IMR-90 (cell line): ENCODE data around the gene EIF3K. TPM values are rescaled to one million over a fixed set of nuclear protein-coding genes. Genes with fewer than 3 reads are reported as not detected.
A peak's percentile ranks its signal among the peaks of the same experiment; 100 is the strongest.

Source experiments
- BHLHE40 ChIP-seq: fragments of 150-350 bp; IDR thresholded peaks from 2 replicates; pipeline ENCODE4 v1.6.1; 2016; ENCODE audit warnings: mild to moderate bottlenecking, low read depth, low read length
- CEBPB ChIP-seq: IDR thresholded peaks from 2 replicates; pipeline ENCODE4 v1.6.1; 2012; ENCODE audit warnings: low read depth, low read length, improper control_type of control experiment
- FOS ChIP-seq: fragments of 150-350 bp; IDR thresholded peaks from 2 replicates; pipeline ENCODE4 v1.6.1; 2016; ENCODE audit warnings: low read depth, low read length
- NFE2L2 ChIP-seq: fragments of 150-350 bp; IDR thresholded peaks from 2 replicates; pipeline ENCODE4 v1.6.1; 2016; ENCODE audit warnings: low read depth, mild to moderate bottlenecking, low read length
- POLR2A ChIP-seq: IDR thresholded peaks from 2 replicates; pipeline ENCODE4 v1.6.1; 2012; ENCODE audit warnings: mild to moderate bottlenecking, low read depth, low read length
- RFX5 ChIP-seq: IDR thresholded peaks from 2 replicates; pipeline ENCODE4 v1.8.0; 2012; ENCODE audit warnings: low read depth, mild to moderate bottlenecking, low read length, moderate library complexity
- SMC3 ChIP-seq: fragments of 150-350 bp; IDR thresholded peaks from 2 replicates; pipeline ENCODE4 v1.6.1; 2016; ENCODE audit warnings: low read depth, mild to moderate bottlenecking, antibody characterized with exemption, low read length, moderate library complexity
- polyA plus RNA-seq, 3 experiments: library from polyadenylated mRNA; depleted of rRNA; stranded (reverse); fragments of >200 nt; gene quantifications; 2 replicates each; pipeline ENCODE4 v1.2.3, GENCODE V29; 2012; ENCODE audit warnings: low replicate concordance in 1 of 3
- total RNA-seq: library from RNA; depleted of rRNA; stranded (reverse); fragments of >200 nt; gene quantifications from 2 replicates; pipeline ENCODE4 v1.2.3, GENCODE V29; 2012

Gene EIF3K
- total and polyA plus RNA-seq, 2 of the 4 experiments (the other 2 are of a cell fraction) = 575 to 1,137 TPM

DNA sequence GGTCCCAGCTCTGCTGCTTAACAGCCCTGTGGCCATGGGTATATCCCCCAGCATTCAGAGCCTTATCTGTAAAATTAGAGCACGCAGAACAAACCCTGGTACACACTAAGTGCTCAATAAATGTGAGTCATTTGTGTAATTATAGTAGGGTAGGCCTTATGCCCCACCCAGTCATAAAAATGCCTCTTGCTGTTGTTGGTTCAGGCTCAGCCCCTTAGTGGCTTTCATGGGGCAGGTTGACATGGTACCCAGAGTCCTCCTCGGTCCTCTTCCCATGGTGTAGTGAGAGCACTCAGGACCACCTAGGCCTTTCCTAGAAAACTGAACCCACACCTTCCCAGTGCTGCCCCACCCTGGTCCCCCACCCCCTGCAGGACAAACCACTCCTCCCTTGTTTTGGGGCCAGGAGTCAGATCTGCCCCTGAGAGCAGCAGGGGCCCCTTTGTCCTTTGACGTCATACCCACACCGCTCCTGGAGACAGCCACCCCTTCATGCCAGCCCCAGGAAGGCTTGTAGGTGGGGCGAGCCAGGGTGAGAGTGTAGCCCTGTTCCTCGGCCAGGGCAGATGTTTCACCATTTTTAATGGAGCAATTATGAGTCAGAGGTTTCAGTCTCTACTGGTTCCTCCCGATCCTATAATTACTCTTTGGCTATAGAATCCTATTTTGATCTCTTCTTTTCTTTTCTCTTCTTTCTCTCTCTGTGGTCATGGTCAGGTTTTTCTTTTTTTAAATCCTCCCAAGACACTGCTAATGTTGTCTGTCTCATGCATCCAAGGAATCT, 65.3 kb downstream of the EIF3K start (continued):
- TF ChIP-seq SMC3 (0 out of 2 replicates have a peak, but pooled peaks have one; percentile 4), POLR2A (0 out of 2 replicates have a peak, but pooled peaks have one; percentile 27), NFE2L2 (no peak), BHLHE40 (0 out of 2 replicates have a peak, but pooled peaks have one; percentile 7), FOS (peak; percentile 78; the same call in 1 of the 2 replicates), RFX5 (no peak), CEBPB (peak; percentile 90)
